Upper lobe of left lung (tissue), 6 donors: ENCODE measurements around the gene SLC27A1. TPM values are rescaled to one million over a fixed set of nuclear protein-coding genes. Genes with fewer than 3 reads are reported as not detected.
A peak's percentile ranks its signal among the peaks of the same experiment; 100 is the strongest.

ENCODE experiments used
- ATAC-seq, 2 donors: fragments of 200-7000 bp; cut with Tn5 transposase; one replicate each; pipeline ENCODE4 v1.9.1; 2022; ENCODE audit warnings: mild to moderate bottlenecking in 2 of 2, moderate library complexity in 2 of 2; ENCODE audit not compliant: low FRiP score in 2 of 2
- DNase-seq, 2 donors: peaks; one replicate each; pipeline ENCODE4 v3.0.0-alpha.2; 2019 to 2020
- H3K27ac ChIP-seq, 4 donors: fragments of 200-600 bp; sonication (generic); one replicate each; pipeline ENCODE4 v1.5.1; 2016 to 2019
- H3K27me3 ChIP-seq, 4 donors: fragments of 200-600 bp; sonication (generic); one replicate each; pipeline ENCODE4 v1.5.1; 2017 to 2019
- H3K36me3 ChIP-seq, 4 donors: fragments of 200-600 bp; sonication (generic); one replicate each; pipeline ENCODE4 v1.5.1; 2016 to 2019
- H3K4me1 ChIP-seq, 4 donors: fragments of 200-600 bp; sonication (generic); one replicate each; pipeline ENCODE4 v1.5.1; 2018 to 2019
- H3K4me3 ChIP-seq, 4 donors: fragments of 200-600 bp; sonication (generic); one replicate each; pipeline ENCODE4 v1.5.1; 2017 to 2019; ENCODE audit warnings: mild to moderate bottlenecking in 2 of 4, moderate library complexity in 1 of 4
- H3K9me3 ChIP-seq, 4 donors: fragments of 200-600 bp; sonication (generic); one replicate each; pipeline ENCODE4 v1.5.1; 2018 to 2019
- CTCF ChIP-seq, 6 experiments: fragments of 450-650 bp in 4 of 6; fragments of 200-600 bp in 2 of 6; sonication (generic) in 2 of 6; IDR thresholded peaks; one replicate each; pipeline ENCODE4 v1.5.1; 2016 to 2019; ENCODE audit warnings: antibody characterized with exemption in 6 of 6
- EP300 ChIP-seq, 4 donors: sonication (generic); formaldehyde crosslinking; IDR thresholded peaks; one replicate each; pipeline ENCODE4 v1.5.1; 2017; ENCODE audit warnings: antibody characterized with exemption in 4 of 4, control low read depth in 2 of 4
- POLR2A ChIP-seq, 4 donors: fragments of 450-650 bp; IDR thresholded peaks; one replicate each; pipeline ENCODE4 v1.5.1; 2016 to 2017; ENCODE audit warnings: antibody characterized with exemption in 4 of 4, mild to moderate bottlenecking in 2 of 4
- POLR2AphosphoS5 ChIP-seq, 2 donors: sonication (generic); formaldehyde crosslinking; IDR thresholded peaks; one replicate each; pipeline ENCODE4 v1.5.1; 2017; ENCODE audit warnings: antibody characterized with exemption in 2 of 2
- WGBS, 2 donors: methylation state at CpG; one replicate each; pipeline ENCODE4 v1.1.5; 2017 to 2018; 5-methylcytosine and 5-hydroxymethylcytosine counted together
- total RNA-seq, 6 donors: library from RNA; depleted of rRNA in 4 of 6; stranded (reverse); fragments of >200 nt in 4 of 6; gene quantifications; one replicate each; pipeline versions ENCODE4 v1.1.0 to v1.2.1, GENCODE V29; 2016 to 2021
- donor health status: DM: no; HTN: no; CAD: no; lungs with moderate emphysema.
- donor health status: DM: no; HTN: yes; CAD: no; lungs with severe emphysema.

The SLC27A1 gene
- total RNA-seq, 6 donors from 2014 or later: 21.0 to 88.0 (median 30.8) TPM

- no peaks in the 10 kb centered on the region for H3K4me1 ChIP-seq
- no peaks in the 10 kb centered on the region for H3K9me3 ChIP-seq
- no peaks in the 10 kb centered on the region for H3K27me3 ChIP-seq
- H3K27ac ChIP-seq: no peak overlapping the region
- no peak overlapping the region for H3K4me3 ChIP-seq
- no peaks in the 10 kb centered on the region for H3K36me3 ChIP-seq
- no peak for TF ChIP-seq EP300 (IDR thresholded peaks at IDR 0.05)
- TF ChIP-seq POLR2AphosphoS5 (IDR thresholded peaks at IDR 0.05): no peak
- no peak for TF ChIP-seq POLR2A (IDR thresholded peaks at IDR 0.05)
- TF ChIP-seq CTCF (IDR thresholded peaks at IDR 0.05): no peak
- no peak for DNase-seq
- 79 to 80% methylated on average over 7 of the region's 7 CpGs for WGBS, 2 donors
- ATAC-seq: no peak
Measured at GRCh38 chr19:17436874-17437267, 33.5 kb upstream of the SLC27A1 start.

- no peak overlapping the region for H3K4me3 ChIP-seq
- H3K36me3 ChIP-seq: no peaks in the 10 kb centered on the region
- TF ChIP-seq CTCF (IDR thresholded peaks at IDR 0.05) (peak in 1 of 6 experiments; percentile 30), POLR2A (IDR thresholded peaks at IDR 0.05) (no peak)
- DNase-seq (no peak), ATAC-seq (peak in 1 of 2 donors; percentile 61)
- H3K9me3 ChIP-seq: no peaks in the 10 kb centered on the region
- no peaks in the 10 kb centered on the region for H3K4me1 ChIP-seq
- no peak overlapping the region for H3K27ac ChIP-seq
- 60 to 66% methylated on average over 8 of the region's 8 CpGs for WGBS, 2 donors
- no peaks in the 10 kb centered on the region for H3K27me3 ChIP-seq
Measured at GRCh38 chr19:17441241-17442021, 28.9 kb upstream of the SLC27A1 start.

DNA sequence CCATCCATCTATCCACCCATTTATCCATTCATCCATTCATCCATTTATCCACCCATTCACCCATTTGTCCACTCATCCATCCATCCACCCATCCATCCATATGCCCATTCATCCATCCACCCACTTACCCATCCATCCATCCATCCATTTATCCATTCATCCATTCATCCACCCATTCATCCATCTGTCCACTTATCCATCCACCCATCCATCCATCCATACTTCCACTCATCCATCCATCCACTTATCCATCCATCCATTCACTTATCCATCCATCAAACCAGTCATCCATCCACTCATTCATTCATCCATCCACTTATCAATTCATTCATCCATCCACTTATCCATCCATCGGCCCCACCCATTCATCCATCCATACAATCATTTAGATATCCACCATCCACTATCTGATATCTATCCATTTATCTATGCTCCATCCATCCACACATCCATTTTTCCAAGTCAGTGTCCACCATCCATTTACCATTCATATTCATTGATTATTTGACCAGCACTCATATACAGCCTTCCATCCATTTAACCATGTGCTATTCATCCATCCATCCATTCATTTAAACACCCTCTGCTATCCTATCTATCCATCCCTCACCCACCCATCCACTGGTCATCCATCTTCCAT, 24.7 kb upstream of the SLC27A1 start:
- Histone ChIP-seq H3K36me3 (no peaks in the 10 kb centered on the region), H3K4me3 (no peak overlapping the region), H3K27ac (no peak overlapping the region), H3K27me3 (peaks cover 0 to 7% (median 3%) of the 10 kb centered on the region in 4 donors), H3K4me1 (peaks cover 6 to 13% (median 8%) of the 10 kb centered on the region in 4 donors), H3K9me3 (no peaks in the 10 kb centered on the region)
- ATAC-seq (no peak), DNase-seq (no peak)
- no peak for TF ChIP-seq EP300 (IDR thresholded peaks at IDR 0.05)
- no peak for TF ChIP-seq POLR2AphosphoS5 (IDR thresholded peaks at IDR 0.05)
- no peak for TF ChIP-seq POLR2A (IDR thresholded peaks at IDR 0.05)
- TF ChIP-seq CTCF (IDR thresholded peaks at IDR 0.05): no peak
- 94 to 95% methylated on average over 1 of the region's 1 CpG for WGBS, 2 donors

GRCh38 chr19:17447704-17448130, 22.6 kb upstream of the SLC27A1 start:
- Histone ChIP-seq H3K36me3 (no peaks in the 10 kb centered on the region), H3K27ac (no peak overlapping the region), H3K9me3 (no peaks in the 10 kb centered on the region), H3K27me3 (peaks cover 0 to 7% (median 3%) of the 10 kb centered on the region in 4 donors), H3K4me3 (peak overlapping the region in 3 of 4 donors; percentile 36 to 55 (median 54)), H3K4me1 (peaks cover 6 to 13% (median 8%) of the 10 kb centered on the region in 4 donors)
- peak in 1 of 2 donors; percentile 6 for ATAC-seq
- 37% methylated on average over 5 of the region's 5 CpGs for WGBS, 2 donors
- no peak for TF ChIP-seq EP300 (IDR thresholded peaks at IDR 0.05)
- no peak for TF ChIP-seq CTCF (IDR thresholded peaks at IDR 0.05)
- no peak for TF ChIP-seq POLR2A (IDR thresholded peaks at IDR 0.05)
- DNase-seq: no peak
